ENCODE results near the gene LPP. TPM values are rescaled to one million over a fixed set of nuclear protein-coding genes. Genes with fewer than 3 reads are reported as not detected.

Gene LPP
- polyA plus RNA-seq, 2 of the 4 experiments (the other 2 are of a cell fraction): 11.0 to 30.8 TPM

DNA sequence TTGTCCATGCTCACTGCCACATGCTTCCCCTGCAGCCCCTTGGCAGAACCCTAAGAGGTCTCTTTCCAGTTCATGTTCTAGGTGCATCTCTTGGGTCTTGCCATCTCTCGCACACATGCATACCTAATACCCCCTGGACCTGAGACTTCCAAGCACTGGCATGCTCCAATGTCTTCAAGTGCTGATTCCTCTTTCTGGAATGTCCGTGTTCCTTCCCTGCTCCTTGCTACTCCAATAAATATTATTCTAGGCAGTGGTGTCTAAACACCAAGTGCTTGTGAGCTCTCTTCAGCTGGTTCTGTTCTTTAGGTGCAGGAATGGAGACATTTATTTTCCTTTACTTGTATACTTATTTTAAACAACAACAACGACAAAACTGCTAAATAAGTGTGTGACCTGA, 370.1 kb downstream of the LPP start:
- no peak for ATAC-seq
- CTCF ChIA-PET: interaction anchor here (0.6 kb wide), 1 partner anchor 10 kb away, joined by 3 read pairs; no protein-coding TSS in a partner anchor
- WGBS (ENCODE audit: missing lambda C conversion rate): 54% methylated on average over 3 of the region's 3 CpGs
- no peak overlapping the region for H3K4me3 ChIP-seq
- no peak for TF ChIP-seq KDM5A (IDR thresholded peaks at IDR 0.05)
- TF ChIP-seq TP53 (CRISPR knock-in tag; IDR thresholded peaks at IDR 0.05): no peak
- no peak for TF ChIP-seq FOXS1 (CRISPR knock-in tag; IDR thresholded peaks at IDR 0.05)
- TF ChIP-seq, protein P1, sequence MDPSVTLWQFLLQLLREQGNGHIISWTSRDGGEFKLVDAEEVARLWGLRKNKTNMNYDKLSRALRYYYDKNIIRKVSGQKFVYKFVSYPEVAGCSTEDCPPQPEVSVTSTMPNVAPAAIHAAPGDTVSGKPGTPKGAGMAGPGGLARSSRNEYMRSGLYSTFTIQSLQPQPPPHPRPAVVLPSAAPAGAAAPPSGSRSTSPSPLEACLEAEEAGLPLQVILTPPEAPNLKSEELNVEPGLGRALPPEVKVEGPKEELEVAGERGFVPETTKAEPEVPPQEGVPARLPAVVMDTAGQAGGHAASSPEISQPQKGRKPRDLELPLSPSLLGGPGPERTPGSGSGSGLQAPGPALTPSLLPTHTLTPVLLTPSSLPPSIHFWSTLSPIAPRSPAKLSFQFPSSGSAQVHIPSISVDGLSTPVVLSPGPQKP (IDR thresholded peaks at IDR 0.05; ENCODE audit: low read depth, low read length): no peak
- TF ChIP-seq, protein P2, sequence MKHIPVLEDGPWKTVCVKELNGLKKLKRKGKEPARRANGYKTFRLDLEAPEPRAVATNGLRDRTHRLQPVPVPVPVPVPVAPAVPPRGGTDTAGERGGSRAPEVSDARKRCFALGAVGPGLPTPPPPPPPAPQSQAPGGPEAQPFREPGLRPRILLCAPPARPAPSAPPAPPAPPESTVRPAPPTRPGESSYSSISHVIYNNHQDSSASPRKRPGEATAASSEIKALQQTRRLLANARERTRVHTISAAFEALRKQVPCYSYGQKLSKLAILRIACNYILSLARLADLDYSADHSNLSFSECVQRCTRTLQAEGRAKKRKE (CRISPR knock-in tag; IDR thresholded peaks at IDR 0.05; ENCODE audit: low read depth): no peak
- no peak for TF ChIP-seq HDAC2 (IDR thresholded peaks at IDR 0.05)
- TF ChIP-seq RFX5 (IDR thresholded peaks at IDR 0.05): no peak
- no peak for TF ChIP-seq HEYL (CRISPR knock-in tag; IDR thresholded peaks at IDR 0.05)
- TF ChIP-seq FOSB (CRISPR knock-in tag; IDR thresholded peaks at IDR 0.05): no peak
- no peak for TF ChIP-seq PHF8 (IDR thresholded peaks at IDR 0.05; ENCODE audit: borderline replicate concordance, low read depth)
- no peak for TF ChIP-seq ZNF302 (CRISPR knock-in tag; IDR thresholded peaks at IDR 0.05)
- TF ChIP-seq BHLHE40 (IDR thresholded peaks at IDR 0.05; ENCODE audit: low read depth, low read length): no peak
- TF ChIP-seq POLR2AphosphoS2 (conservative IDR thresholded peaks at IDR 0.05; ENCODE audit: low read length): no peak
- no peak for TF ChIP-seq EP300 (IDR thresholded peaks at IDR 0.05)
- no peak for TF ChIP-seq ZC3H11A (IDR thresholded peaks at IDR 0.05)
- no peak for TF ChIP-seq NPAS2 (CRISPR knock-in tag; IDR thresholded peaks at IDR 0.05; ENCODE audit: borderline replicate concordance)
- no peak for TF ChIP-seq EHF (CRISPR knock-in tag; IDR thresholded peaks at IDR 0.05)
- TF ChIP-seq MAX (IDR thresholded peaks at IDR 0.05): no peak
- TF ChIP-seq, protein P3, sequence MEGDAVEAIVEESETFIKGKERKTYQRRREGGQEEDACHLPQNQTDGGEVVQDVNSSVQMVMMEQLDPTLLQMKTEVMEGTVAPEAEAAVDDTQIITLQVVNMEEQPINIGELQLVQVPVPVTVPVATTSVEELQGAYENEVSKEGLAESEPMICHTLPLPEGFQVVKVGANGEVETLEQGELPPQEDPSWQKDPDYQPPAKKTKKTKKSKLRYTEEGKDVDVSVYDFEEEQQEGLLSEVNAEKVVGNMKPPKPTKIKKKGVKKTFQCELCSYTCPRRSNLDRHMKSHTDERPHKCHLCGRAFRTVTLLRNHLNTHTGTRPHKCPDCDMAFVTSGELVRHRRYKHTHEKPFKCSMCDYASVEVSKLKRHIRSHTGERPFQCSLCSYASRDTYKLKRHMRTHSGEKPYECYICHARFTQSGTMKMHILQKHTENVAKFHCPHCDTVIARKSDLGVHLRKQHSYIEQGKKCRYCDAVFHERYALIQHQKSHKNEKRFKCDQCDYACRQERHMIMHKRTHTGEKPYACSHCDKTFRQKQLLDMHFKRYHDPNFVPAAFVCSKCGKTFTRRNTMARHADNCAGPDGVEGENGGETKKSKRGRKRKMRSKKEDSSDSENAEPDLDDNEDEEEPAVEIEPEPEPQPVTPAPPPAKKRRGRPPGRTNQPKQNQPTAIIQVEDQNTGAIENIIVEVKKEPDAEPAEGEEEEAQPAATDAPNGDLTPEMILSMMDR (IDR thresholded peaks at IDR 0.05): no peak
- POLR2A ChIA-PET: no interaction called here
- no peaks in the 10 kb centered on the region for H3K9me3 ChIP-seq
- peaks cover 21% of the 10 kb centered on the region for H3K4me1 ChIP-seq
- FAIRE-seq: no peak
- no peak for DNase-seq (ENCODE audit: low read depth in 1 of 2, low spot score in 1 of 2)
- H3K27ac ChIP-seq: no peak overlapping the region
- no peak overlapping the region for H3K4me2 ChIP-seq

DNA sequence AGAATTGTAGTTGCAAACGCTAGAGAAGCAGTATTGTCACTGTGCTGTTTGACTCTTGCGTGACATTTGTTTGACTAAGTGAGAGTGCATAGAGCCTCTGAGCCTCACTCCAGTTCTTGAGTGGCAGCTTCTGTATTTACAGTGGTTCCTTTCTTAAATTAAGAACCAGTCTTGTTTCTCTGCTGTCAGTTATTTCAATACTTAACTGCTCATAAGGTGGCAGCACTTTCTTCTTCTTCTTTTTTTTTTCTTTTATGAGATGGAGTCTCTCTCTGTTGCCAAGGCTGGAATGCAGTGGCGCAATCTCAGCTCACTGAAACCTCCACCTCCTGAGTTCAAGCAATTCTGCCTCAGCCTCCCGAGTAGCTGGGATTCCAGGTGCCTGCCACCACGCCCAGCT, 372.1 kb downstream of the LPP start:
- Histone ChIP-seq H3K9me3 (no peaks in the 10 kb centered on the region), H3K27ac (no peak overlapping the region; a peak in 1 of 6 replicates), H3K4me2 (no peak overlapping the region), H3K4me1 (peaks cover 26% of the 10 kb centered on the region), H3K4me3 (no peak overlapping the region)
- peak in 1 of 2 experiments; percentile 41; a peak in 2 of 6 replicates for ATAC-seq
- WGBS (ENCODE audit: missing lambda C conversion rate): 67% methylated on average over 5 of the region's 5 CpGs
- POLR2A ChIA-PET: no interaction called here
- CTCF ChIA-PET: interaction anchor here (1.2 kb wide), 1 partner anchor 21 kb away, joined by 4 read pairs; no protein-coding TSS in a partner anchor
- TF ChIP-seq CHD2 (IDR thresholded peaks at IDR 0.05; ENCODE audit: low read length, partially characterized antibody): no peak
- TF ChIP-seq SMC3 (IDR thresholded peaks at IDR 0.05): 0 out of 3 replicates have a peak, but pooled peaks have one; percentile 20
- TF ChIP-seq RAD21 (conservative IDR thresholded peaks at IDR 0.05 in 1 of 2, IDR thresholded peaks at IDR 0.05 in 1 of 2): peak; percentile 20 to 25; a peak in 3 of 5 replicates
- TF ChIP-seq CEBPB (IDR thresholded peaks at IDR 0.05): peak in 1 of 2 experiments; percentile 60; a peak in 2 of 4 replicates
- DNase-seq (ENCODE audit: low read depth in 1 of 2, low spot score in 1 of 2): peak in 1 of 2 experiments; percentile 21
- FAIRE-seq: no peak
